ENCODE results near the gene PABPN1L. TPM values are rescaled to one million over a fixed set of nuclear protein-coding genes. Genes with fewer than 3 reads are reported as not detected.
A peak's percentile ranks its signal among the peaks of the same experiment; 100 is the strongest.

The PABPN1L gene
- total RNA-seq, 1 experiment from 2014 or later, result 0.57 TPM

DNA sequence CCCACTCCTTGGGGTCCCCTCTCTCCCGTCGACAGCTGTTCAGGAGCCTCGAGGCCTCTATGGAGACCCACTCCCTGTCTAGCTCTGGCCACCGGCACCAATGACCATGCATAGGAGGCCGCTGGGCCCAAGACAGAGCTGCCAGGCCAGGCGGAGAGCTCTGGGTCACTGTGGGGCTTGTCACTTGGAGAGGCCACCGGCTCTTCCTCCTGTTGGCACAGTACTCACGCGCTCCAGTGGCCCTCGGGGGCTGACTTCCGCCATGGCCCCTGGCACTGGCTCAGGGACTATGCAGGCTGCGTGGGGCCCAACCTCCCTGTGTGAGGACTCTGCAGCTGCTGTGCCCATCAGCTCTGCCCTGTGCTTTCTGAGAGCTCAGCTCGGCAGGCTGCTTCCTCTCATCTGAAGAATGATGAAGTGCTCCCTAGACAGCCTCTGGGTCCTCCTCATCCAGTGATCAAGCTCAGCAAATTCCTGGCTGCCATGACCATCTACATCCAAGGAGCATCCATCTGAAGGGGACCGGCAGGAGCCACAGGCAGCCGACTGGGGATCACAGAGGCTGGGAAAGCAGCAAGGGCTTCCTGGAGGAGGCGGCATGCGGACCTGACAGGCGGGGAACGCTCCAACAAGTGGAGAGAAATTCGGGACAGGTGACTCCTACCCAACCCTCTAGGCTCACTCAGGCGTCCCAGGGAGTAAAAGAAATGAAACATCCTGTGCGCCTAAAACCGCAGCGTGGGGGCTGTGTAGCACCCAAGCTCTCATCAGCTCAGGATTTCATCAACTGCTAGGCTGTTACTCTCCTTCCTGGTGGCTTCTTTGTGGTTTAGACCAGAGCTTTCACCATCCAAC is 26.5 kb downstream of the PABPN1L start:
- Histone ChIP-seq H3K9ac (ENCODE audit: low read length) (no peak overlapping the region), H4K20me1 (ENCODE audit: insufficient read depth) (no peaks in the 10 kb centered on the region), H3K9me3 (ENCODE audit: control insufficient read depth in 1 of 2, insufficient read depth in 1 of 2, low read depth in 1 of 2, low read length in 2 of 2) (no peaks in the 10 kb centered on the region), H3K36me3 (ENCODE audit: control insufficient read depth in 1 of 2, insufficient read depth in 2 of 2, low read length in 2 of 2) (no peaks in the 10 kb centered on the region), H2AFZ (ENCODE audit: low read depth, low read length, poor library complexity, severe bottlenecking) (no peak overlapping the region), H3K4me1 (ENCODE audit: control insufficient read depth in 1 of 2, insufficient read depth in 2 of 2, low read length in 2 of 2) (no peaks in the 10 kb centered on the region), H3K4me3 (replicated peaks in 1 of 2; ENCODE audit: low read depth in 1 of 2, low read length in 2 of 2) (no peak overlapping the region), H3K4me2 (ENCODE audit: low read length) (no peak overlapping the region), H3K79me2 (ENCODE audit: insufficient read depth, low read length) (no peaks in the 10 kb centered on the region), H3K27ac (ENCODE audit: low read depth, low read length) (no peak overlapping the region), H3K9me2 (ENCODE audit: insufficient read depth) (no peaks in the 10 kb centered on the region), H3K27me3 (ENCODE audit: insufficient read depth, low read length) (no peaks in the 10 kb centered on the region)
- TSS peak; percentile 18 for BruUV-seq (replicated peaks)
- ATAC-seq, result no peak
- ChIA-PET RAD21 (ENCODE audit: low non-redundant PET in 1 of 2, low total read pairs in 2 of 2, uncharacterized antibody in 2 of 2, unreplicated experiment in 2 of 2) (no interaction called here), POLR2A (no interaction called here), CTCF (no interaction called here)
- TF ChIP-seq FOSL1 (IDR thresholded peaks at IDR 0.05; ENCODE audit: low read depth), result no peak
- TF ChIP-seq, protein P1, sequence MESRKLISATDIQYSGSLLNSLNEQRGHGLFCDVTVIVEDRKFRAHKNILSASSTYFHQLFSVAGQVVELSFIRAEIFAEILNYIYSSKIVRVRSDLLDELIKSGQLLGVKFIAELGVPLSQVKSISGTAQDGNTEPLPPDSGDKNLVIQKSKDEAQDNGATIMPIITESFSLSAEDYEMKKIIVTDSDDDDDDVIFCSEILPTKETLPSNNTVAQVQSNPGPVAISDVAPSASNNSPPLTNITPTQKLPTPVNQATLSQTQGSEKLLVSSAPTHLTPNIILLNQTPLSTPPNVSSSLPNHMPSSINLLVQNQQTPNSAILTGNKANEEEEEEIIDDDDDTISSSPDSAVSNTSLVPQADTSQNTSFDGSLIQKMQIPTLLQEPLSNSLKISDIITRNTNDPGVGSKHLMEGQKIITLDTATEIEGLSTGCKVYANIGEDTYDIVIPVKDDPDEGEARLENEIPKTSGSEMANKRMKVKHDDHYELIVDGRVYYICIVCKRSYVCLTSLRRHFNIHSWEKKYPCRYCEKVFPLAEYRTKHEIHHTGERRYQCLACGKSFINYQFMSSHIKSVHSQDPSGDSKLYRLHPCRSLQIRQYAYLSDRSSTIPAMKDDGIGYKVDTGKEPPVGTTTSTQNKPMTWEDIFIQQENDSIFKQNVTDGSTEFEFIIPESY (IDR thresholded peaks at IDR 0.05; ENCODE audit: extremely low read depth, insufficient replicate concordance, low read length), result no peak
- no peak for TF ChIP-seq MAX (IDR thresholded peaks at IDR 0.05)
- no peak for TF ChIP-seq YY1 (IDR thresholded peaks at IDR 0.05; ENCODE audit: extremely low read depth, insufficient replicate concordance, low read depth, low read length)
- TF ChIP-seq CTCF (IDR thresholded peaks at IDR 0.05 in 2 of 3, conservative IDR thresholded peaks at IDR 0.05 in 1 of 3; ENCODE audit: borderline replicate concordance in 1 of 3, insufficient read depth in 1 of 3, low read depth in 2 of 3, low read length in 2 of 3), result no peak
- no peak for TF ChIP-seq CEBPB (IDR thresholded peaks at IDR 0.05; ENCODE audit: low read depth)
- TF ChIP-seq SIN3A (IDR thresholded peaks at IDR 0.05; ENCODE audit: low read depth), result no peak
- TF ChIP-seq JUND (IDR thresholded peaks at IDR 0.05), result no peak
- TF ChIP-seq ZNF274 (IDR thresholded peaks at IDR 0.05; ENCODE audit: low read depth, low read length), result no peak
- TF ChIP-seq ZFX (IDR thresholded peaks at IDR 0.05), result no peak
- no peak for TF ChIP-seq ATF3 (IDR thresholded peaks at IDR 0.05)
- TF ChIP-seq TCF7L2 (IDR thresholded peaks at IDR 0.05; ENCODE audit: borderline replicate concordance, extremely low read depth, insufficient read depth, insufficient read length), result no peak
- no peak for TF ChIP-seq EZH2 (IDR thresholded peaks at IDR 0.05)
- no peak for TF ChIP-seq EZH2phosphoT487 (IDR thresholded peaks at IDR 0.05; ENCODE audit: borderline replicate concordance)
- TF ChIP-seq, protein P2, sequence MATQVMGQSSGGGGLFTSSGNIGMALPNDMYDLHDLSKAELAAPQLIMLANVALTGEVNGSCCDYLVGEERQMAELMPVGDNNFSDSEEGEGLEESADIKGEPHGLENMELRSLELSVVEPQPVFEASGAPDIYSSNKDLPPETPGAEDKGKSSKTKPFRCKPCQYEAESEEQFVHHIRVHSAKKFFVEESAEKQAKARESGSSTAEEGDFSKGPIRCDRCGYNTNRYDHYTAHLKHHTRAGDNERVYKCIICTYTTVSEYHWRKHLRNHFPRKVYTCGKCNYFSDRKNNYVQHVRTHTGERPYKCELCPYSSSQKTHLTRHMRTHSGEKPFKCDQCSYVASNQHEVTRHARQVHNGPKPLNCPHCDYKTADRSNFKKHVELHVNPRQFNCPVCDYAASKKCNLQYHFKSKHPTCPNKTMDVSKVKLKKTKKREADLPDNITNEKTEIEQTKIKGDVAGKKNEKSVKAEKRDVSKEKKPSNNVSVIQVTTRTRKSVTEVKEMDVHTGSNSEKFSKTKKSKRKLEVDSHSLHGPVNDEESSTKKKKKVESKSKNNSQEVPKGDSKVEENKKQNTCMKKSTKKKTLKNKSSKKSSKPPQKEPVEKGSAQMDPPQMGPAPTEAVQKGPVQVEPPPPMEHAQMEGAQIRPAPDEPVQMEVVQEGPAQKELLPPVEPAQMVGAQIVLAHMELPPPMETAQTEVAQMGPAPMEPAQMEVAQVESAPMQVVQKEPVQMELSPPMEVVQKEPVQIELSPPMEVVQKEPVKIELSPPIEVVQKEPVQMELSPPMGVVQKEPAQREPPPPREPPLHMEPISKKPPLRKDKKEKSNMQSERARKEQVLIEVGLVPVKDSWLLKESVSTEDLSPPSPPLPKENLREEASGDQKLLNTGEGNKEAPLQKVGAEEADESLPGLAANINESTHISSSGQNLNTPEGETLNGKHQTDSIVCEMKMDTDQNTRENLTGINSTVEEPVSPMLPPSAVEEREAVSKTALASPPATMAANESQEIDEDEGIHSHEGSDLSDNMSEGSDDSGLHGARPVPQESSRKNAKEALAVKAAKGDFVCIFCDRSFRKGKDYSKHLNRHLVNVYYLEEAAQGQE (IDR thresholded peaks at IDR 0.05; ENCODE audit: low read depth), result no peak
- TF ChIP-seq ELF1 (IDR thresholded peaks at IDR 0.05; ENCODE audit: borderline replicate concordance, low read depth), result no peak
- TF ChIP-seq POLR2A (IDR thresholded peaks at IDR 0.05; ENCODE audit: borderline replicate concordance, extremely low read depth, insufficient read depth, insufficient read length), result no peak
- TF ChIP-seq SP1 (IDR thresholded peaks at IDR 0.05; ENCODE audit: low read depth), result no peak
- no peak for TF ChIP-seq POLR2AphosphoS5 (IDR thresholded peaks at IDR 0.05; ENCODE audit: low read depth, low read length)
- intact Hi-C loops (cut with micrococcal nuclease), result no loop called here
- no peak for DNase-seq (ENCODE audit: low read depth, low spot score)

All from HCT116 (cell line).